GM18867 (cell line): ENCODE measurements around the gene WBP2.
"Not testable (repeated sequence)": the region's sequence is repeated elsewhere in the genome, so short reads cannot be mapped to it uniquely, and the experiment has no call there.

Experiments used
- ATAC-seq: cut with Tn5 transposase; IDR thresholded peaks from one replicate; pipeline ENCODE4 v1.9.1; 2021; ENCODE audit warnings: mild to moderate bottlenecking, moderate library complexity; ENCODE audit not compliant: unreplicated experiment

WBP2 gene

DNA sequence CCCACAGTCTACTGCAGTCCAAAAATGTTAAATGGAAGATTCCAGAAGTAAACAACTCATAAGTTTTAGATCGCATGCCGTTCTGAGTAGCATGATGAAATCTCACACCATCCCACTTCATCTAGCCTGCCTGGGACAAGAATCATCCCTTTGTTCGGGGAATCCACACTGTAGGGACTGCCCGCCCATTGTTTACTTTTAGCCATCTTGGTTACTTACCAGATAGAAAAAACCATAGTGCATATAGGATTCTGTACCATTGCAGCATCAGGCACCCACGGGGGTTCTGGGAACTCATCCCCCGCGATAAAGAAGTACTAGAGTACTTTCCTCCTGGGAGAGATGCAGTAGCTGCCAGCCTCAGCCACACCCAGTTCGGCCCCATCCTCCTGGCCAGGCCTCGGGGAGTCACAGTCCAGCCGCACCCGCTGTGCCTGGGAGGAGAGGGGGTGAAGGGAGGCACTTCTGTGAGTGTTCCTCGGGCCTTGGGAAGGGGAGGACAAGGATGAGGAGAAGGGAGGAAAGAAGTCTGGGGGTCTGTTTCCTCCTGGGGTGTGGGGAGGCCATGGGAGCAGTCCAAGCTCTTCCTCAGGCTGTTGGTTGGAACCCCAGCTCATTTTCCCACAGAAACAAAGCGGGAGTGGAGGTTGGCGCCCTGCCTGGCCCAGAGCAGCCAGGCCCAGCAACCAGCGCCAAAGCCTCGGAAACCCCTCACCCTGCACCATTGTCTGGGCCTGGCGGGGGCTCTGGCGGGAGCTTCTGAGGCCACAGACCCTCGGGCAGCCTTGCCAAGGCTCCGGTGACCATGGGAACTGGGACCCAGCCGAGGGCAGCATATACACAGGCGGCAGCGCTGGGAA is 14.4 kb upstream of the WBP2 start:
- ATAC-seq: no peak

DNA sequence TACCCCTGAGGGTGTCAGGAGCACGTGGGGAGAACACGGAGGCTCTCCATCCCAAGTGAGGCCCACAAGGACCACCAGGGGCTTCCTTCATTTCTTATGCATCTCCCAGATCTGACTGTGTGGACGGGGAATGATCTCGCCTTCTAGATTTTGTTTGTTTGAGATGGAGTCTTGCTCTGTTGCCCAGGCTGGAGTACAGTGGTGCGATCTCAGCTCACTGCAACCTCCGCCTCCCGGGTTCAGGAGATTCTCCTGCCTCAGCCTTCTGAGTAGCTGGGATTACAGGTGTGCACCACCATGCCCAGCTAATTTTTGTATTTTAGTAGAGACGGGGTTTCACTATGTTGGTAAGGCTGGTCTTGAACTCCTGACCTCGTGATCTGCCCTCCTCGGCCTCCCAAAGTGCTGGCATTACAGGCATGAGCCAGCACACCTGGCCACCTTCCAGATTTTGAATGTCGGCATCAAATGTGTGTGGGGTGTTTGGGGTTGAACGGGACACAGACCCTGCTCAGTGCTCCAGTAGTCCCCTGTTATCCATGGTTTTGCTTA is 13.7 kb upstream of the WBP2 start:
- not testable (repeated sequence) for ATAC-seq

DNA sequence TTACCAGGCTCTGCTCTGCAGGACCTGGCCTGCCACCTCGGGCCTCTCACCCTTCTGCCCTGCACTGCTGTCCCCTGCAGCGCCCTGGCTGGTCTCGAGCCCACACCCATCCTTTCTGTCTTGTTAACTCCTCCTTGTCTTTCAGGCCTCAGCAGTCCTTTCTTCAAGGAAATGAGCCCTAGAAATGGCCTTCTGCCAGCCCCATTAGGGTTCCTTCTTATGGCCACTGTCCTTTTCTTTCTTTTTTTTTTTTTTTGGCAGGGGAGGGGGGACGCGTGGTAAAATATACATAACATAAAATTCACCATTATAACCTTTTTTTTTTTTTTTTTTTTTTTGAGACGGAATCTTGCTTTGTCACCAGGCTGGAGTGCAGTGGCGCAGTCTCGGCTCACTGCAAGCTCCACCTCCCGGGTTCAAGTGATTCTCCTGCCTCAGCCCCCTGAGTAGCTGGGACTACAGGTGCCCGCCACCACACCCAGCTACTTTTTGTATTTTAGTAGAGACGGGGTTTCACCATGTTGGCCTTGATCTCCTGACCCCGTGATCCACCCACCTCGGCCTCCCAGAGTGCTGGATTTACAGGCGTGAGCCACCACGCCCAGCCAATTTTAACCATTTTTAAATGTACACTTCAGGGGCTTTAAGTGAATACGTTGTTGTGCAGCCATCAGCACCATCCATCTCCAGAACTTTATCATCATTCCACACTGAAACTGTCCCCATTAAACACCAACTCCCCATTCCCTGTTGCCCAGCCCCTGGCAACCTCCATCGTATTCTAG is 10.5 kb upstream of the WBP2 start:
- not testable (repeated sequence) for ATAC-seq

DNA sequence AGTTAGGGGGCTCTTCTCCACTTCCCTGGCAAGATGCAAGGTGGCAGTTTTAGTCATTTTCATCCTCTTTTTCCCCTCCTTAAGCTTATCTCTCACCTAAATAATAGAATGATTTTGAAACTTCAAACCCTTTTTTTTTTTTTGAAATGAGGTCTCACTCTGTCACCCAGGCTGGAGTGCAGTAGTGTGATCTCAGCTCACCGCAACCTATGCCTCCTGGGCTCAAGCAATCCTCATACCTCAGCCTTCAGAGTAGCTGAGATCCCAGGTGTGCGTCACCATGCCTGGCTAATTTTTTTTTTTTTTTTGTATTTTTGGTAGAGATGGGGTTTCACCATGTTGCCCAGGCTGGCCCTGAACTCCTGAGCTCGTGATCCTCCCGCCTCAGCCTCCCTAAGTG is 9.8 kb upstream of the WBP2 start:
- ATAC-seq: peak; percentile 19

DNA sequence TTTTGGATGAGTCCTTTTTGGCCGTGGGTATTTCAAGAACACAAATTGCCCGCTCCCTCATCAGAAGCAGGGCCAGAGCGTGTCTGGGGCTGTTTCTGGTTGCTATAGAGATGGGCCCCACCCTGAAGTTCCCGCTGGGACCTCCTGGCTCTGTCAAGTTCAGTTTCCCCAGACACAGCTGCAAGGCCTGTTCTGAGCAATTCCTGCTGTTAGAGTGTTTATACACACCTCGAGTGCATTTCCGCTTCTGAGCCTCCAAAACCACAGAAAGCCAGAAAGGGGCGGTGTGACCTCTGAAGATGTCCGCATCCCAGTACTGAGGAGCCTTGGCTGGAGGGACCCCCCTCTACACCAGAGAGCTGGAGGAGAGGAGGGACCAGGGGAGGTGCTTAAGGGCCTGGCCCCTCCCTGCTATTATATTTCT is 9.3 kb upstream of the WBP2 start:
- peak; percentile 85 for ATAC-seq

DNA sequence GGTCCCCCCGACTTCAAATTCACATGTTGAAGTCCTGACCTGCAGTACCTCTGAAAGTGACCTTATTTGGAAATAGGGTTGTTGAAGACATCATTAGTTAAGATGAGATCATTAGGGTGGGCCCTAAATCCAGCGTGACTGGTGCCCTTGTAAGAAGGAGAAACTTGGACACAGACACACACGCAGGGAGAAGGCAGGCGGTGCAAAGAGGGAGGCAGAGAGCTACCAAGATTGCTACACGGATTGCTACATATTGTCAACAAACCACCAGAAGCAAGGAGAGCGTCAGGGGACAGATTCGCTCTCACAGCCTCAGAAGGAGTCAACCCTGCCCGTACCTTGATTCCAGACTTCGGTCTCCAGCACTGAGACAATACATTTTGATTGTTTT is 6.8 kb upstream of the WBP2 start:
- ATAC-seq: no peak

DNA sequence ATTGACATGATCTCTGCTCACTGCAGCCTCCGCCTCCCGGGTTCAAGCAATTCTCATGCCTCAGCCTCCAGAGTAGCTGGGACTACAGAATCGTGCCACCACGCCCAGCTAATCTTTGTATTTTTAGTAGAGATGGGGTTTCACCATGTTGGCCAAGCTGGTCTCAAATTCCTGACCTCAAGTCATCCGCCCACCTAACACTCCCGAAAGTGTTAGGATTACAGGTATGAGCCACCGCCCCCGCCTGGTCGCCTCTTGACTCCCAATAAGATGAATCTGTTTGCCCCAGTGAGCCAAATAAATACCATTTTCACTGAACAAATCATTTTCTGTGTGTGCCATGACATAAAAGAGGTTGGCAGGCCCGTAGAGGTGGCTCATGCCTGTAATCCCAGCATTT is 4.2 kb upstream of the WBP2 start:
- ATAC-seq: not testable (repeated sequence)

DNA sequence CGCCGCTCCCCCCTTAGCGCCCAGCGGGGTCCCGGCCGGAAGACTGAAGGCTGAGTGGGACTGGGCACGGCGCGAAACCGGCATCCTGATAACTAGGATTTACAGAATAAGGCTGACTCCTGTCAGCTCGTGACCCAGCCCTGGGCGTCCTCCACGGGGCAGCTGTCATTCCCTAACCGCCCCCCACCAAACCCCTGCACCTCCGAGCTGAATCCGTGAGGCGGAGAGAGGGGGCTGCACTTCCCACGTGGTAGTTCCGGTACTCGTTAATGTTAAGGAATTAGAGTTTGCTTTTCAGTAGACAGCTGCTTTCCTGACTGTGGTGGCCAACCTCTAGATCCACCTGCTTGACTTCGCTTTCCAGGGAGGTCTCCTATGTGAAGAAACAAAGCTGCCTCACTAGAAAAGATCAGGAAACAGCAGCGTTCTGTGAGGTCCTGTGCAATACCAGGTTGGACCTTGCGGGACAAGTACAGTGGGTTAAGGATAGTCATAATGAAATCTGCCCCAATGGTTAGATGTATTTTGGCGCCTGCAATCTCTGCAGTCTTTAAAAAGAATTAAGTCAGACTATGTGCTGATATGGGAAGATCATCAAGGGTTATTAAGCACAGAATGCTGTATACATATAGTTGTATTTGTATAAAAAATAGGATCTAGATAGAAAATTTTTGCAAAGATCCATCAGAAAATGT is 1.1 kb upstream of the WBP2 start:
- peak; percentile 26 for ATAC-seq

DNA sequence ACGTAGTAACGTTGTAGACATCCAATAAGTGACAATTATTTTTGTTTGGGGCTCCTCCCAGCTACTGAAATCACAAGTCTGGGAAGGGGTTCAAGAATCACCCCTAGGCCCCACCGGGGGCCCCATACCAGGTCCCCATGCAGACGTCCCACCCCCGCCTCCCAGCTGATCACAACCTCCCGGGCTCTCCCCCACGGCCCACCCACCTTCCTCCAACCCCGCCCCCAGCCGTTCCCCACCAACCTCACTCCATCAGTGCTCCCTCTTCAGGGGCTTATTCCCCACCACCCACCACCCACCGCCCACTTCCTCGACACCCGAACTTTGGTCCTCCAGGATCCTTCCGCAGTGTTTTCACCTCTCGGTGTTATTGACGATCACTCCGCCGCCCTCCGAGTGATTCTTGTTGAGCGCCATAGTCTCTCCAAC is 240 bp downstream of the WBP2 start:
- no peak for ATAC-seq

DNA sequence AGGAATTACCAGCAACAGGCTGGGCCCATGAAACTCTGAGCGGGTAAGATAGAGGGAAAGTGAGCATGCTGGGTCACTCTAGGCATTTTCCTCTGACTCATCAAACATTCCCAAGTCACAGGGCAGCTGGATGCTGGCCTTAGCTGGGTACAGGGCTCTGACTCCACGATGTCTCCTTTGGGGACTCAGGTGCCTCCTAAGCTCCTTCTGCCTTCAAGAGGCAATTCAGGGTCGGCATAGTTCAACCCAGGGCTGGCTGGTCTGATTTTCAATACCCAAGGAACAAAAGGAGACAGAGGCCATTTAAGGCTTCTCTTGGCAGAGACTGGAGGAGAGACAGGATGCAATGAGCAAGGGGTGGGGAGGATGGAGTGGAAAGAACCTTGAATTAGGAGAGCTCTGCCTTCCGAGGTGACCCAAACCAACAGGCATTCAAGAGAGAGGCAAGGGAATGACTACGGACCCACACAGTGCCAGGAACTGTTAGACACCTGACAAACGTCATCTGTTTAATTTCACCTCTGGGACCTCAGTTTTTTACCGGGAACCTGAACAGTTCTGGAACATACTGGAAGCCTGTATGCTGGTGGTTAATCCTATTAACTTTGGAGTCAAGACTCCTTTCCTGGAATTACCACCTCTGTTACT is 910 bp downstream of the WBP2 start:
- no peak for ATAC-seq

DNA sequence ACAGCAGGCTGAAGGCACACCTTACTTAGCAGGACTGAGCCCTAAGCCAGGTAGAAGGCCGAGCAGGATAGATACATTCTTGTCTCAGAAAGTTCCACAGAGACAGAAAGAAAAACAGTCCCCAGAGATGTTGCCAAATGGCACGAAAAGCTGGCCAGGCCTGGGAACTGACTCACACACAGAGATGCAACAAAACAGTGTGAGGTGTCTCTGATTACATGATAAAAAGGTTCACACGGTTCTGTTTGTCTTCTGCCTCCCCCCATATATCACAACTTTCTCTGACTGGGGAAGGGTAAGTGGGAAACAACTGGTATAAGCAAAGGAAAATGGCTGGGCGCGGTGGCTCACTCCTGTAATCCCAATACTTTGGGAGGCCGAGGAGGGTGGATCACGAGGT is 1.7 kb downstream of the WBP2 start:
- ATAC-seq: no peak

DNA sequence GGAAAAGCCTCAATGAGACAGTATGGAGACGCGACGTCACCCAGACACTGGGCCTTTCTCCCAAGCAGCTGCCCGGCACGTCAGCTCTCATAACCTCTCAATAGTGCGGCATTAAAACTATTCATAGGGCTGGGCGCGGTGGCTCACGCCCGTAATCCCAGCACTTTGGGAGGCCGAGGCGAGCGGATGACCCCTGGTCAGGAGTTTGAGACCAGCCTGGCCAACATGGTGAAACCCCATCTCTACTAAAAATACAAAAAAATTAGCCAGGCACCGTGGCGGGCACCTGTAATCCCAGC is 3.5 kb downstream of the WBP2 start:
- ATAC-seq: not testable (repeated sequence)

DNA sequence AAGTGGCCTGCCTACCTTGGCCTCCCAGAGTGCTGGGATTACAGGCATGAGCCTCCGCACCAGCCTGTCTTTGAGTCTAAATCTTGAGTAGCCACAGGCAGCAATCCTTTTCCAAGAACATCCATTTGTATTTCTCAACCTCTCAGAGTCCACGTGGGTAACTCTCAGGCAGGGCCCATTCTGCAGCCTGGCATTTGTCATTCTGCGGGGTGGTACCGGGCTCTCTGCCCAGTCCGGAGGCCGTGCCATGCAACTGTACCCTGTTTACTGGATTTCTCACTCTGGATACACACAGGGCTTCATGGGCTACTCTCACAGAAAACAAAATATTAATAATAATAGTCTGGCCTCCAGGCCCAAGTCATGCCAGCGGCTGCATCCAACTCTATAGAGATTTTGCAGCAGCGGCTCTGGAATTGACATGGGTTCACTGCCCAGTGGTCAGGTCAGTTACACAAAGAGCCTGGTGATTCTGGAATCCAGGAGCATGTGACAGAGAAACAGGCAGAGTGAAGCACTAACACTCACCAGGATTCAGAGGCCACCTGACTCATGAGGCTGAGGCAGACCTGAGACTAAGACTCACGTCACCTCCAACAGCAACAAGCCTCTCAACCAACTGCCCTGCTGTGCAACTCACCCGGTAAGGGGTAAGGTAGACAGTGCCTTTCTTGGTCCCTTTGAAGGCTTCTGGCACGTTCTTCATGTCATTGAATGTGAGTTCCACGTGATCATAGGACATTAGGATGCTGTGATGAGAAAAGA is 4.0 kb downstream of the WBP2 start:
- ATAC-seq: no peak

DNA sequence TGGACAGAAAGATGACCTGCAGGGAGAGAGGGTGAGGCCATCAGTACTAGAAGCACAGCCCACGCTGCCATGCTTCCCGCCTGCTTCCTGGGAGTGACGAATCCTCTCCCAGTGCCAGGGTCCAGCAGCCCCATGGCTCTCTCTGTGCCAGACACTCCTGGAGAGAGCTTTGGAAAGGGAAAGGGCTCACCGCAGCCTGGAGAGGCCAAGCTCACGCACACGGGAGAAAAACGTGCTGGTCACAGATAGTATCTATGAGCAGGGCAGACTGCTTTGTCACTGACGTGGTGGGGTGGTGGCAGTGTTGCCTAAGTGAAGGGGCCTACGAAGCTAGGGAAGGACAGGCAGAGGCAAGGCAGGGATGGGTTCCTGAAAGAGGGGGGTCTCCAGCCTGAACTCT is 5.4 kb downstream of the WBP2 start:
- ATAC-seq: no peak

DNA sequence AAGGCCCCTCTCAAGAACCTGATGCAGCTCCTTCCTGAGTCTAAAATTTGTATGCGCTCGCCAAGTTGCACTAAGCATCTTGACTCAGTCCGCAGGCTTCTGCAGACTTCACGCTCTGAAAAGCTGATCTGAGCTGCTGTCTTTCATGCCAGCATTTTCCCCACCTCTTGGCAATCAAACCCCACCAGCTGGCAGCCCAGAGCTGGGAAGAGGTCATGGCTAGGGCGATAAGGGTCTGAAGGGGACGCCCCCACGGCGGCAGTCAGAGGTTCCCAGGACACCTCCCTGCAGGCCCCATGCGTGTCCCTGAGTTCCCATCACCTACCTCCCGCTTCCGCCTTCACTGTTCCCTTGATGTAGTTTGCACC is 5.9 kb downstream of the WBP2 start:
- ATAC-seq: no peak

DNA sequence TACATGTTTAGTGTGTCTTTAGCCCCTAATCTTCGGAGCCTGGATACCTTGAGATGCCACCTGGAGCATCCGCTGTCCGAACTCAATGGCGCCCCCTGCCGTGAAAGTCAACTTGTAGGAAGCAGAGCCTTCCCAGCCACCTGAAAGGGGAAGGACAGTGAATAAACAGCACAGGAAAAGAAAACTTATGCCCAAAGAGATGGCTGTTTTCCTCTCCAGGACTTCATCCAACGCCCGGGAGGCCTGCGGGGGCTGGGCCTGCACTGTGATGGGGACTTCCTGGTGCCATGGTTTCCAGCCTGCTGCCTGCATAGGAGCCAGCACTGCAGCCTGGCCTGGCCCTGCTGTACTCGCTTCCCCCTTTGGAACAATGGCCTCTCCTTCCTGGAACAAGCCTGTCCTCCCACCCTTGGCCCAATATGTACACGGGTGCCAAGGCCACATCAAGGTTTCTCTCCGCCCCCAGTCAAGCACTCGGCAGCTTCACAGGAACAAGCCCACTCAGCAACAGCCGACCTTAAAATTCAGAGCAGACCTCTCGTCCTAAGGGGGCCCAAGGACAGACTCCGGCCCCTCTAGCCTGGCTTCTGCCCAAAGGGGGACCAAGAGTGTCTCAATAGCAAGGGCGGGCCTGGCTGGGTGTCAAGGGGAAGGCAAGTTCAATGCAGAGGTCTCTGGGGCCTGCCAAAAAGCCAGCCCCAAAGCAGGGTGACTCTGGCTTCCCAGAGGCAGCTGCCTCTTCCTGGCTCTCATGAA is 6.4 kb downstream of the WBP2 start:
- no peak for ATAC-seq

DNA sequence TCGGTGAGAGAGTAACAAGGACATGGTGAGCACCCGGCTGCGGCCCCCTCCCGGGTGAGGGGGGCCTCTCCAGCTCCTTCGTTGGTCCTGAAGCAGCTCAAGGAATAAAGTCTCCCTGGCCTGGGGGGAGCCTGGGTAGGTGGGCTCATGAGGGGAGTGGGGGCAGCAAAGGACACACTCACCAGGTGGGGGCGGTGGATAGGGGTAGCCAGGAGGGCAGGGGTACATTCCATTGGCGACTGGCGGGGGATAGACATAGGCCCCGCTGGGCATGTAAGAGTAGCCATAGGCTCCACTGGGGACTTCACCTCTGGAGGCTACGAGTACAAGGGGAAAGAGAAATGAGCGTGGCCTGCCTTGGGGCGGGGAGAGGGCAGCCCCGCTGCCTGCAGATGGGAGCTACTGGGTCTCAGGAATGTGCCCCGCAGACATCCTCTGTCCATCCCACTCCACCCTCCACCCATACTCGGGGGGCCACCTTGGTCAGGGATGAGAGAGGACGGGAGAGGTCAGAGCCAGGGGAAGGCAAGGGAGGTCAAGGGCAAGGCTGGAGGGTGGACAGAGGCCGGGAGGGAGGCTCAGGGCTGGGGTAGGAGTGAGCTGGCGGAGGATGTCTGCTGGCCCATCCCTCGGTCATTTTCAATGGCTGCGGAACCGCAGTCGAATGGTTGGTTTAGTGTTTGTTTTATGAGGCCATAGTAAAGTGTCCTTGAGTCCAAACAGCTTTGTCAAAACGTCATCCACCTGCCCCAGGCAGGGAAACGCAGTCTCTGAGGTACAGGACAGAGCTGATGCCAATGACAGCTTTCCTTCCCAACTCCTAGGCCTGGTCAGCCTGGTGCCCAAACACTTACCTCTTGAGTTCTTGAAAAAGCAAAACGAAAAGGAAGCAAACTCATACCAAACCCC is 7.3 kb downstream of the WBP2 start:
- ATAC-seq: no peak
